IMR-90 (cell line): ENCODE results near the gene RGS17. TPM values are rescaled to one million over a fixed set of nuclear protein-coding genes. Genes with fewer than 3 reads are reported as not detected.
A peak's percentile ranks its signal among the peaks of the same experiment; 100 is the strongest.

ENCODE experiments used
- ATAC-seq: fragments of 200-7000 bp; cut with Tn5 transposase; 2 replicates; pipeline ENCODE4 v1.9.1; 2020; ENCODE audit warnings: low read depth, mild to moderate bottlenecking, moderate library complexity
- BruUV-seq: library from RNA; stranded (reverse); fragments of 400-500 nt; replicated peaks from 2 replicates; lab custom pipeline; 2021; lab: Mats Ljungman, UMichigan
- CTCF ChIA-PET: fragments of 300-600 bp; formaldehyde crosslinking; extraction: SDS; loops from one replicate; lab custom pipeline; 2021; ENCODE audit warnings: antibody characterized with exemption; lab: Yijun Ruan, JAX
- POLR2A ChIA-PET: fragments of 300-600 bp; sonication (Branson Sonifier 250); formaldehyde crosslinking; loops from one replicate; lab custom pipeline; 2022; ENCODE audit warnings: antibody characterized with exemption; ENCODE audit not compliant: unreplicated experiment; lab: Charles Lee
- DNase-seq: peaks from one replicate; pipeline ENCODE4 v3.0.0; 2013
- H2AFZ ChIP-seq: replicated peaks from 2 replicates; pipeline ENCODE3; 2013; ENCODE audit warnings: low read length, mild to moderate bottlenecking; ENCODE audit not compliant: poor library complexity
- H2AK5ac ChIP-seq: 2 replicates; pipeline ENCODE4 v1.6.1; 2013; ENCODE audit warnings: low read depth, low read length, inconsistent platforms
- H2AK9ac ChIP-seq: replicated peaks from 2 replicates; pipeline ENCODE3; 2013; ENCODE audit warnings: mild to moderate bottlenecking, low read depth, low read length, moderate library complexity; ENCODE audit not compliant: poor library complexity
- H2BK120ac ChIP-seq: 2 replicates; pipeline ENCODE4 v1.6.1; 2013; ENCODE audit warnings: low read depth, low read length, inconsistent platforms
- H2BK15ac ChIP-seq: 3 replicates; pipeline ENCODE4 v1.6.1; 2013; ENCODE audit warnings: low read depth, low read length, inconsistent platforms
- H2BK20ac ChIP-seq: 2 replicates; pipeline ENCODE4 v1.6.1; 2013; ENCODE audit warnings: low read depth, mild to moderate bottlenecking, inconsistent platforms, low read length, moderate library complexity
- H2BK5ac ChIP-seq: 2 replicates; pipeline ENCODE4 v1.6.1; 2013; ENCODE audit warnings: mild to moderate bottlenecking, low read depth, low read length, inconsistent platforms; ENCODE audit not compliant: poor library complexity, severe bottlenecking
- H3K14ac ChIP-seq: replicated peaks from 2 replicates; pipeline ENCODE4 v1.6.1; 2013; ENCODE audit warnings: low read depth, low read length, inconsistent platforms
- H3K18ac ChIP-seq: 2 replicates; pipeline ENCODE4 v1.6.1; 2013; ENCODE audit warnings: low read depth, low read length, control low read depth
- H3K23ac ChIP-seq: 2 replicates; pipeline ENCODE4 v1.6.1; 2013; ENCODE audit warnings: low read depth, low read length, inconsistent platforms
- H3K27ac ChIP-seq: 2 replicates; pipeline ENCODE4 v1.5.1; 2013; ENCODE audit warnings: mild to moderate bottlenecking, control low read depth, low read length; ENCODE audit not compliant: insufficient read depth
- H3K27me3 ChIP-seq: 2 replicates; pipeline ENCODE4 v1.6.1; 2013; ENCODE audit warnings: low read length; ENCODE audit not compliant: control insufficient read depth, insufficient read depth
- H3K36me3 ChIP-seq: 2 replicates; pipeline ENCODE4 v1.6.1; 2013; ENCODE audit warnings: low read length, mixed read lengths; ENCODE audit not compliant: control insufficient read depth, insufficient read depth
- H3K4ac ChIP-seq: 2 replicates; pipeline ENCODE4 v1.6.1; 2013; ENCODE audit warnings: low read depth, low read length, inconsistent platforms
- H3K4me1 ChIP-seq: 2 replicates; pipeline ENCODE4 v1.6.1; 2013; ENCODE audit warnings: low read length, mixed read lengths; ENCODE audit not compliant: control insufficient read depth, insufficient read depth
- H3K4me2 ChIP-seq: 2 replicates; pipeline ENCODE4 v1.6.1; 2013; ENCODE audit warnings: low read depth, mild to moderate bottlenecking, control low read depth, low read length, moderate library complexity
- H3K4me3 ChIP-seq: 2 replicates; pipeline ENCODE4 v1.5.1; 2013; ENCODE audit warnings: low read depth, mild to moderate bottlenecking, control low read depth, low read length, moderate library complexity; ENCODE audit not compliant: insufficient read depth
- H3K56ac ChIP-seq: 2 replicates; pipeline ENCODE4 v1.6.1; 2013; ENCODE audit warnings: low read length, inconsistent platforms; ENCODE audit not compliant: insufficient read depth; ENCODE audit errors: extremely low read depth
- H3K79me1 ChIP-seq, 2 experiments: 2 replicates each; pipeline ENCODE4 v1.6.1; 2013; ENCODE audit warnings: low read length in 2 of 2, inconsistent platforms in 1 of 2, low read depth in 1 of 2
- H3K9ac ChIP-seq: 2 replicates; pipeline ENCODE4 v1.6.1; 2013; ENCODE audit warnings: low read depth, low read length, control low read depth
- H3K9me1 ChIP-seq: 2 replicates; pipeline ENCODE4 v1.6.1; 2013; ENCODE audit warnings: low read length, inconsistent platforms; ENCODE audit not compliant: insufficient read depth
- H3K9me3 ChIP-seq: 2 replicates; pipeline ENCODE4 v1.6.1; 2013; ENCODE audit warnings: low read length; ENCODE audit not compliant: control insufficient read depth, insufficient read depth
- H4K20me1 ChIP-seq: 2 replicates; pipeline ENCODE4 v1.6.1; 2013; ENCODE audit warnings: low read length, inconsistent platforms; ENCODE audit not compliant: insufficient read depth
- H4K5ac ChIP-seq: 2 replicates; pipeline ENCODE4 v1.6.1; 2013; ENCODE audit warnings: mild to moderate bottlenecking, low read depth, low read length, control low read depth
- H4K8ac ChIP-seq, 2 experiments: 2 replicates each; pipeline ENCODE4 v1.6.1; 2013; ENCODE audit warnings: low read depth in 2 of 2, low read length in 2 of 2, control low read depth in 1 of 2, inconsistent platforms in 1 of 2
- H4K91ac ChIP-seq: 2 replicates; pipeline ENCODE4 v1.6.1; 2013; ENCODE audit warnings: low read depth, low read length, inconsistent platforms; ENCODE audit not compliant: insufficient read depth
- BHLHE40 ChIP-seq: fragments of 150-350 bp; IDR thresholded peaks from 2 replicates; pipeline ENCODE4 v1.6.1; 2016; ENCODE audit warnings: mild to moderate bottlenecking, low read depth, low read length
- CEBPB ChIP-seq: IDR thresholded peaks from 2 replicates; pipeline ENCODE4 v1.6.1; 2012; ENCODE audit warnings: low read depth, low read length, improper control_type of control experiment
- CHD1 ChIP-seq: IDR thresholded peaks from 2 replicates; pipeline ENCODE4 v1.6.1; 2012; ENCODE audit warnings: low read depth, low read length, improper control_type of control experiment
- FOS ChIP-seq: fragments of 150-350 bp; IDR thresholded peaks from 2 replicates; pipeline ENCODE4 v1.6.1; 2016; ENCODE audit warnings: low read depth, low read length
- MAFK ChIP-seq: IDR thresholded peaks from 2 replicates; pipeline ENCODE4 v1.6.1; 2012; ENCODE audit warnings: low read depth, low read length, improper control_type of control experiment
- MAZ ChIP-seq: IDR thresholded peaks from 2 replicates; pipeline ENCODE4 v1.6.1; 2012; ENCODE audit warnings: low read depth, mild to moderate bottlenecking, low read length, improper control_type of control experiment, moderate library complexity, borderline replicate concordance
- MXI1 ChIP-seq: IDR thresholded peaks from 2 replicates; pipeline ENCODE4 v1.6.1; 2012; ENCODE audit warnings: low read depth, mild to moderate bottlenecking, low read length, moderate library complexity, borderline replicate concordance
- NFE2L2 ChIP-seq: fragments of 150-350 bp; IDR thresholded peaks from 2 replicates; pipeline ENCODE4 v1.6.1; 2016; ENCODE audit warnings: low read depth, mild to moderate bottlenecking, low read length
- POLR2A ChIP-seq: IDR thresholded peaks from 2 replicates; pipeline ENCODE4 v1.6.1; 2012; ENCODE audit warnings: mild to moderate bottlenecking, low read depth, low read length
- RAD21 ChIP-seq: IDR thresholded peaks from 2 replicates; pipeline ENCODE4 v1.6.1; 2012; ENCODE audit warnings: low read length, improper control_type of control experiment
- RCOR1 ChIP-seq: IDR thresholded peaks from 2 replicates; pipeline ENCODE4 v1.6.1; 2012; ENCODE audit warnings: mild to moderate bottlenecking, low read length, improper control_type of control experiment; ENCODE audit not compliant: insufficient replicate concordance
- RFX5 ChIP-seq: IDR thresholded peaks from 2 replicates; pipeline ENCODE4 v1.8.0; 2012; ENCODE audit warnings: low read depth, mild to moderate bottlenecking, low read length, moderate library complexity
- SMC3 ChIP-seq: fragments of 150-350 bp; IDR thresholded peaks from 2 replicates; pipeline ENCODE4 v1.6.1; 2016; ENCODE audit warnings: low read depth, mild to moderate bottlenecking, antibody characterized with exemption, low read length, moderate library complexity
- WGBS, 2 experiments: methylation state at CpG; one replicate each; pipeline versions ENCODE4 v1.1.5 to v1.1.7; 2013; ENCODE audit warnings: missing lambda C conversion rate in 2 of 2; ENCODE audit not compliant: insufficient read length in 1 of 2; ENCODE audit errors: extremely low coverage in 2 of 2; 5-methylcytosine and 5-hydroxymethylcytosine counted together
- dilution Hi-C: fragments of 300-500 bp; cut with HindIII; formaldehyde crosslinking; loops from one replicate; pipeline ENCODE4 v1.14.3; 2018; ENCODE audit warnings: low sequenced_read_pairs; ENCODE audit not compliant: unreplicated experiment
- in situ Hi-C: fragments of 300-500 bp; cut with MboI; formaldehyde crosslinking; loops from 3 replicates; pipeline ENCODE4 v1.14.3; 2019; ENCODE audit warnings: low sequenced_read_pairs, inconsistent platforms, mixed read lengths
- intact Hi-C: fragments of 100-400 bp; cut with micrococcal nuclease; formaldehyde crosslinking; loops from 2 replicates; pipeline ENCODE4 v1.10.0; 2022
- polyA plus RNA-seq, 3 experiments: library from polyadenylated mRNA; depleted of rRNA; stranded (reverse); fragments of >200 nt; gene quantifications; 2 replicates each; pipeline ENCODE4 v1.2.3, GENCODE V29; 2012; ENCODE audit warnings: low replicate concordance in 1 of 3
- total RNA-seq: library from RNA; depleted of rRNA; stranded (reverse); fragments of >200 nt; gene quantifications from 2 replicates; pipeline ENCODE4 v1.2.3, GENCODE V29; 2012
- TF ChIP-seq, protein P1 (sequence below): fragments of 150-350 bp; IDR thresholded peaks from 2 replicates; pipeline ENCODE4 v1.6.1; 2017; ENCODE audit warnings: mild to moderate bottlenecking, antibody characterized with exemption, low read length, low read depth
- TF ChIP-seq, protein P2 (sequence below): conservative IDR thresholded peaks from 2 replicates; pipeline ENCODE4 v1.5.1; 2012; ENCODE audit warnings: mild to moderate bottlenecking, low read depth, low read length, improper control_type of control experiment
- TF ChIP-seq, protein P3 (sequence below): fragments of 150-350 bp; IDR thresholded peaks from 2 replicates; pipeline ENCODE4 v1.6.1; 2016; ENCODE audit warnings: low read depth, mild to moderate bottlenecking, low read length, moderate library complexity, borderline replicate concordance

The RGS17 gene
- total and polyA plus RNA-seq, 2 of the 4 experiments (the other 2 are of a cell fraction), result 0.75 to 1.4 TPM

DNA sequence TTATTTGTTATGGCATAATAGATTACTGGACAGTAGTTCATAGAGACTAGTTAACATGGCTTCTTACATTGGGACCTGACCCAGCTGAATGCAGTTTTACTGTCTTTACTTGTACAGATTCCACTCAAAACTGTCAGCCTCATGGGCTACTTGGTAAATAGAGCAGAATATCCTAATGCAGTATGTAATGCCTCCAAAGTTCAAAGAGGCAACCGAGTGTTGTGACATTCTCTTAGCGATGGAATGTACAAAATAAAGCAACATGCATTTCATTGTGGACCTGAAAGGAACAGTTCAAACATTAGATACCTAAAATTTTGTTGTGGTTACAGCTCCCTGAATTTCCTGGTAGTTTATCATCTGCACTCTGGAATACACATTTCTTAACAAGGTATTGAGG lies 29.1 kb upstream of the RGS17 start:
- Histone ChIP-seq H3K9me3 (no peaks in the 10 kb centered on the region), H3K27ac (no peak overlapping the region), H2AK9ac (no peak overlapping the region), H2BK15ac (no peak overlapping the region), H3K36me3 (no peaks in the 10 kb centered on the region), H3K14ac (no peak overlapping the region), H4K8ac (no peak overlapping the region; a peak in 1 of 4 replicates), H3K79me1 (no peaks in the 10 kb centered on the region), H2AFZ (no peak overlapping the region), H3K18ac (no peak overlapping the region), H3K56ac (no peak overlapping the region), H2BK5ac (no peak overlapping the region), H3K23ac (no peak overlapping the region), H3K4me2 (no peak overlapping the region), H2BK120ac (no peak overlapping the region), H4K5ac (no peak overlapping the region), H2BK20ac (no peak overlapping the region), H4K91ac (no peak overlapping the region), H3K9ac (no peak overlapping the region), H3K27me3 (no peaks in the 10 kb centered on the region), H3K4me3 (no peak overlapping the region), H3K4ac (no peak overlapping the region), H2AK5ac (0 out of 2 replicates have a peak overlapping the region, but pooled peaks have one; percentile 9), H3K4me1 (peaks cover 5% of the 10 kb centered on the region), H3K9me1 (no peaks in the 10 kb centered on the region), H4K20me1 (no peaks in the 10 kb centered on the region)
- ChIA-PET POLR2A (no interaction called here), CTCF (no interaction called here)
- WGBS, 2 experiments, result 100% methylated on average over 1 of the region's 2 CpGs; no CpG with 5 or more reads in 1 of the 2 experiments
- no peak for TF ChIP-seq MAFK
- no peak for TF ChIP-seq MXI1
- no peak for TF ChIP-seq MAZ
- TF ChIP-seq, protein P1, sequence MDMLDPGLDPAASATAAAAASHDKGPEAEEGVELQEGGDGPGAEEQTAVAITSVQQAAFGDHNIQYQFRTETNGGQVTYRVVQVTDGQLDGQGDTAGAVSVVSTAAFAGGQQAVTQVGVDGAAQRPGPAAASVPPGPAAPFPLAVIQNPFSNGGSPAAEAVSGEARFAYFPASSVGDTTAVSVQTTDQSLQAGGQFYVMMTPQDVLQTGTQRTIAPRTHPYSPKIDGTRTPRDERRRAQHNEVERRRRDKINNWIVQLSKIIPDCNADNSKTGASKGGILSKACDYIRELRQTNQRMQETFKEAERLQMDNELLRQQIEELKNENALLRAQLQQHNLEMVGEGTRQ, result no peak
- no peak for TF ChIP-seq BHLHE40
- no peak for TF ChIP-seq RCOR1
- TF ChIP-seq NFE2L2, result no peak
- TF ChIP-seq POLR2A, result no peak
- no peak for TF ChIP-seq FOS
- TF ChIP-seq, protein P2, sequence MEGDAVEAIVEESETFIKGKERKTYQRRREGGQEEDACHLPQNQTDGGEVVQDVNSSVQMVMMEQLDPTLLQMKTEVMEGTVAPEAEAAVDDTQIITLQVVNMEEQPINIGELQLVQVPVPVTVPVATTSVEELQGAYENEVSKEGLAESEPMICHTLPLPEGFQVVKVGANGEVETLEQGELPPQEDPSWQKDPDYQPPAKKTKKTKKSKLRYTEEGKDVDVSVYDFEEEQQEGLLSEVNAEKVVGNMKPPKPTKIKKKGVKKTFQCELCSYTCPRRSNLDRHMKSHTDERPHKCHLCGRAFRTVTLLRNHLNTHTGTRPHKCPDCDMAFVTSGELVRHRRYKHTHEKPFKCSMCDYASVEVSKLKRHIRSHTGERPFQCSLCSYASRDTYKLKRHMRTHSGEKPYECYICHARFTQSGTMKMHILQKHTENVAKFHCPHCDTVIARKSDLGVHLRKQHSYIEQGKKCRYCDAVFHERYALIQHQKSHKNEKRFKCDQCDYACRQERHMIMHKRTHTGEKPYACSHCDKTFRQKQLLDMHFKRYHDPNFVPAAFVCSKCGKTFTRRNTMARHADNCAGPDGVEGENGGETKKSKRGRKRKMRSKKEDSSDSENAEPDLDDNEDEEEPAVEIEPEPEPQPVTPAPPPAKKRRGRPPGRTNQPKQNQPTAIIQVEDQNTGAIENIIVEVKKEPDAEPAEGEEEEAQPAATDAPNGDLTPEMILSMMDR, result no peak
- no peak for TF ChIP-seq RFX5
- no peak for TF ChIP-seq CHD1
- TF ChIP-seq SMC3, result no peak
- no peak for TF ChIP-seq CEBPB
- no peak for TF ChIP-seq RAD21
- TF ChIP-seq, protein P3, sequence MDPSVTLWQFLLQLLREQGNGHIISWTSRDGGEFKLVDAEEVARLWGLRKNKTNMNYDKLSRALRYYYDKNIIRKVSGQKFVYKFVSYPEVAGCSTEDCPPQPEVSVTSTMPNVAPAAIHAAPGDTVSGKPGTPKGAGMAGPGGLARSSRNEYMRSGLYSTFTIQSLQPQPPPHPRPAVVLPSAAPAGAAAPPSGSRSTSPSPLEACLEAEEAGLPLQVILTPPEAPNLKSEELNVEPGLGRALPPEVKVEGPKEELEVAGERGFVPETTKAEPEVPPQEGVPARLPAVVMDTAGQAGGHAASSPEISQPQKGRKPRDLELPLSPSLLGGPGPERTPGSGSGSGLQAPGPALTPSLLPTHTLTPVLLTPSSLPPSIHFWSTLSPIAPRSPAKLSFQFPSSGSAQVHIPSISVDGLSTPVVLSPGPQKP, result no peak
- BruUV-seq, result no TSS peak
- dilution Hi-C loops, result no loop called here
- in situ Hi-C loops, result no loop called here
- intact Hi-C loops, result no loop called here
- ATAC-seq (no peak; the same call in 1 of the 2 replicates), DNase-seq (peak; percentile 10)
